ENCODE measurements around the gene CRB1. TPM values are rescaled to one million over a fixed set of nuclear protein-coding genes. Genes with fewer than 3 reads are reported as not detected.
"Not testable (repeated sequence)": the region's sequence is repeated elsewhere in the genome, so short reads cannot be mapped to it uniquely, and the experiment has no call there.

Gene CRB1
- total RNA-seq, 1 donor: under 0.01 TPM

DNA sequence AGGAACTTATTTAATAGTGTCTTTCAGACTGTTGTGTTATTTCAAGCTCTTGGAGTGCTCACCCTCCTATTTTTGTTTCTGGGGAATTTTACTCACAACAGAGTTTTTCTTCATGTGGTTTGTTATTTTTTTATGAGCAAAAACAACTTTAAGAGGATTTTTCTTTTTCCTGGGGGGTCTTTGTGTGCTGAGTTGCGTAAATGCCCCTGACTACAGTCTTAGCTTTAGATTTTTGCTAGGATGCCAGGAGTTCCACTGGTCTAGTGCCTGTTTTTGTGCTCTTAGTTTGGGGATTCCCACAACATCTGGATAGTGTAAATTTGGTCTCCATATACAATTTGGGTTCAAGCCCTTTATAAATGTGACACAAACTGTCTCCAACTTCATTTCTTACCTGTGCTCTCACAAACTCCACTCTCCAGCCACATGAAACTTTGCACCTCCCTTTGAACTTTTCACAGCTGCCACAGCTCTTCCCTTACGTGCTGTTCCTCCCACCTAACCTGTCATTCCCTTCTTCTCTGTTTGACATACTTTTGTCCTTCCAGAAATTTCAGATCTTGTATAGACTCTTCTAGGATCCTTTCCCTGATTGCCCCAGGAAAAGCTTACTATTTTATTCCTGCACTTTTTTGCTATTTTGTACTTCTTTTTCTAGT is 180.2 kb downstream of the CRB1 start:
- DNase-seq (ENCODE audit: low read depth in 2 of 3, low spot score in 2 of 3): no peak

DNA sequence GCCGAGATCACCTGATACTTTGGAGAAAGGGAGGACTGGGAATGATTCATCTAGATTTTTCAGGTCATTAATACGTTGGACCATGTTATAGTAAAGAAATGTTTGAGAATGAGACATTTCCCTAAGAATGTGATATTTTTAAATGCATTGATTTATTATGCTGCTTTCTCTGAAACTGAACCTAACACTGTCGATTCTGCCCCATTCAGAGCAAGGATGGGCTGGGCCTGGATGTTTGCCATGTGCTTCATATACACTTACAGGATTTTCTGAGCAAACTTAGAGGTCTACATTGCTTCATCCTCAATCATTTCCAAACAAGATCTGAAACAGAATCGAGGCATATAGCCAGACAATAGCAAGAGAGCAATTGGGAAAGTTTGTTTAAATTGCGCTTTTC is 183.3 kb downstream of the CRB1 start:
- no peak for DNase-seq (ENCODE audit: low read depth in 2 of 3, low spot score in 2 of 3)

DNA sequence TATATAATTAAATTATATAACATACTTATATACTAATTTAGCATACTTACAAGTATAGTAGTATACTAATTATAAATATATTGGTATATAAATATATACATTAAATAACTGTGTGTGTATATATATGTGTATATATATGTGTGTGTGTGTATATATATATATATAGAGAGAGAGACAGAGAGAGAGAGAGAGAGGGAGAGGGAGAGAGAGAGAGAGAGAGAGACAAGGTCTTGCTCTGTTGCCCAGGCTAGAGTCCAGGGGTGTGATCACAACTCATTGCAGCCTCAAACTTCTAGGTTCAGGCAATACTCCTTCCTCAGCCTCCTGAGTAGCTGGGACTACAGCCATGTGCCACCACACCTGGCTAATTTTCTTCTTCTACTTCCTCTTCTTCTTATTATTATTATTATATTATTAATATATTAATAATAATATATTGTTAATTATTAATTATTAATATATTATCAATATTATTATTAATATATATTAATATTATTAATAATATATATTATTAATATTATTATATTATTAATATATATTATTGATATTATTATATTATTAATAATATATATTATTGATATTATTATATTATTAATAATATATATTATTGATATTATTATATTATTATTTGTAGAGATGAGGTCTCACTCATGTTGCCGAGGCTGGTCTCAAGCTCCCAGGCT is 185.5 kb downstream of the CRB1 start:
- no peak for DNase-seq (ENCODE audit: low read depth in 2 of 3, low spot score in 2 of 3)

DNA sequence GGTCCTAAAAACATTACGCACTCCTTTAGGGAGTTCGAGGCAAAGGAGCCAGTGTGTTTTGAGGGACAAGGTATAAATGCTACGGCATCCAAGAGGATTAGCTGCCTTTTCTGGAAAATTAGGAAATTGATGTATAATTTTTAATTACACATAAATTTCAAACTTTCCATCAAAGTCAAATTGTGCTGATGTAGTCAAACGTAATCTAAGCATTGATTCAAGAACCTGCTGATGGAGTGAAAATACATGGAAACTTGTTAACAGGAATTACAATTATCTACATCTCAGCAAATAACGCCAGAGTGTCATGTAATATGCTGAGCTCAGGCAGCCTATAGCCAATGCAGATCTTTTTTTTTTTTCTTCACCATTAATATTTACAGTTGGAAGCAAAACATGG is 194.5 kb downstream of the CRB1 start:
- no peak for DNase-seq (ENCODE audit: low read depth in 2 of 3, low spot score in 2 of 3)

DNA sequence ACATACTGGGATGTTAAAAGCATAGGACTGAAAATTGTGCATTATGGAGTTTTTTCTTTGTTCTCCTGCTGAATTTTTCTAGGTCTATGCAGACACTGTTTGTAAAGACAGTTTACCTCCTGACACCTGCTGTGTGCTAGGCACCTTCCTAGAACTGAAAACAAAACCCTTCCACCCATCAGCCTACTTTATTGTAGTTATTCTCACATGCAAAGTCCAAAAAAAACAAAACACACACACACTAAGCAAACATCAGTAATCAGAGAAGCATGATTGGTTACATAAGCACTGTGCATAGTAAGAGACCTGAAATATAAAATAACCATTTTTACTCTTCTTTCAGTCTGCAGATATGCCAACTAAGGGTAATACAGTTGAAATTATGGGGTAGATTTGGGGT is 195.1 kb downstream of the CRB1 start:
- DNase-seq (ENCODE audit: low read depth in 2 of 3, low spot score in 2 of 3): no peak

DNA sequence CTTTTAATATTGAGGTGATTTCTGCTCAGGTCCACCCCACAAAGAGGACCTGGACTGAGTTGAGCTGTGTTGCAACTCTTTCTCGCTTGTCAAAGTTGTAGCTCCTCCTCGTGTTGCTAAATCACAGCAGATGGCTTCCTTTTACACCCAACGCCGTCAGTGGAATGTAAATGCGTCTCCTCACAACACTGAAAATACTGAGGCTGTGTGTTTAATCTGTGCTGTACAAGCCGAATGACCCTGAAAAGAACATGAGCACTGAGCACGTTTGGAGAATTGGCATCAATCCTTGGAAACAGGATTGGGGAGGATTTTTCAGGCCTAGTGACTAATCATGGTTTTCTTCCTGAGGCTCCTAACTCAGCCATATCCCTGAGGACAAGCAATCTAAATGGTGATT is 196.0 kb downstream of the CRB1 start:
- DNase-seq (ENCODE audit: low read depth in 2 of 3, low spot score in 2 of 3): no peak

DNA sequence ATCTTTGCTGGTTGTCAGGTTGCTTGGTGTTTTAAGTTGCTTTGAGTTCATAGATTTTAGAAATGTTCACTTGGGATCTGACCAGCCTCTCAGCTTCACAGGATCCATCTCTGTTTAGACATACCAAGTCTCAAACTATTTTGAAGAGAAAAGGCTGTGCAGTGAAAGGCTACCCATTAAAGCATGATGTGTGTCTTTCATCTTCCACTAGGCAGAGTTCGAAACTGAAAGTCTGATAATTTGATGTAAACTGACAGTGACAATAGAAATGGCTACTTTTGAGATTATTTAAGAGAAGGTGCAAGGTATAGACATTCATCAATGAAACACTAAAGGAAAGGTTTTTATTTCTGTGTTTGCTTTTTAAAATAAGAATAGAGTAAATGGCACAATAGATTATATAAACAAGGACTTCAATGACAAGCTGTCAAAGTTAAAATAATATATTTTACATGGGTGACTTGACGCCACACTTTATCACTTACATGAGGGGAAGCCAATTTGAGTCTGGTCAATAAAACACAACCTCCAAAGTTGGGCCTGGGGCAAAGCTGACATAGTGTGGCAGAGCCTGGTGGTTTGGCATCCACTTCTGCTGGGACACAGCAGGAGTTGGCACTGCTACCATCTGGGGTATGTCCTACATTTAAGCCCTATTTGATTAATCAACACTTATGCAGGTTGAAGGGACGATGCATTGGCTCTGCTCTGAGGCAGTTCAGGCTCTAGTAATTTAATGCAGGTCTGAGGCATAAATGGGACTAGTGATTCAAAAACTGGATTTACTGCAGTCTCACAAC is 197.7 kb downstream of the CRB1 start:
- DNase-seq (ENCODE audit: low read depth in 2 of 3, low spot score in 2 of 3): no peak

DNA sequence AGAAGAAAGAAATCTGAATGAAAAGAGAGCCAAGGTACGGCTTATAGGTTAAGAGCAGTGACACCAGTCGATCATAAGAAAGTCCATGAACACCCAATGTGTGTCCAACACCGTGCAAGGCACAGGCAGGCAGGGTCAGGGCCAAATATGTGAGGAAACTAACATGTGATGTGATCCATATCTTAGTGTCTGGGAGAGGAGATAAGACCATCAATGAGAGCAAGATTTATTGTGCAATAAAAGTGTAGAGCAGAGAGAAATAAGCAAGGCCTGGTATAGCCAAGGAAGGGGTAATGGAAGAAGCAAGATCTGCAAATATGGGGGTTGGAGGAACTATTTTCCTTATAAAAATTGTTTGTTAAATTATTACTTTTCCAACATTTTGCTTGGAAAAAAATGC is 198.8 kb downstream of the CRB1 start:
- peak in 1 of 3 donors; percentile 34 for DNase-seq (ENCODE audit: low read depth in 2 of 3, low spot score in 2 of 3)

DNA sequence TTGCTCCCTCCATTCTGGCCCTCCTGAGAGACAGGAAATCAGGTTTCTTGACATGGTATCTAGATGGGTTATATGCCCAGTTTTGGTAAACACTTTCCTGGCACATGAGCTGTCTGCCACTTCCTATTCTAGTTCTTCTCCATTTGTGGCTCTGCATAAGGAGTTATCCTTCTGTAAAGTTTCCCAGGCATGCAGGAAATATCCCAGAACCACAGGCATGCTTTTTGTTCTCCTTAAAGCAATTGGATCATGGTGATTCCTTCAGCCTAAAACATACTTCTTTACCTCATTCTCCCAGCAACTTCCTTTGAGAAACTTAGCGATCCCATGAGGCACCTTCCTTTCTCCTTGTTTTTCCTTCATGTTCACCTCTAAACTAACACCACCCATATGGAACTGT is 199.8 kb downstream of the CRB1 start:
- DNase-seq (ENCODE audit: low read depth in 2 of 3, low spot score in 2 of 3): no peak

DNA sequence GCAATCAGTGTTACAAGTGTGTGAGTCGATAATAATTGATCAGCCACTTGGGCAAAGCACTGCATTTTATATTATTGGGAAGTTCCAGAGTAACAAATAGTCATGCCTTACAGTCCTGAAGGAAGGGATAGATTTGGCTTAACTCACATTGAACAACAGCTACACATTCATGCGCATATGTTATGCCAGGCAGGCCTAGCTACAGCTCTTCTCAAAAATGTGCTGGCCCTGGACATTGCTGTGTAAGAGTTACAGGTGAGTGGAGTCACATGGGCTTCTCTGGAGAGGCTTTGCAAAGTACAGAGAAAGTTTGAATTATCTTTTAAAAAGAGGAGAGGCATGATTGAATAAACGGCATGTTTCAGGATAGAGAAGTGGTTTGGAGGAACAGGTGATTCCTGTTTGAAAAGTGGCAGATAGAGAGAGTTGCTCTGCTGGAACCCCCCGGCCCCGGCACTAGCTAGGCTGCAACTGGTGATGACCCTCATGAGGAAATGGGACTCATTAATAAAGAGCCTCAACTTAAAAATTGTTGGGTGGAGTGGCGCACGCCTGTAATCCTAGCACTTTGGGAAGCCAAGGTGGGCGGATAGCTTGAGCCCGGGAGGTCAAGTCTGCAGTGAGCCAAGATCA is 200.6 kb downstream of the CRB1 start:
- peak in 2 of 3 donors; percentile 51 to 84 for DNase-seq (ENCODE audit: low read depth in 2 of 3, low spot score in 2 of 3)

DNA sequence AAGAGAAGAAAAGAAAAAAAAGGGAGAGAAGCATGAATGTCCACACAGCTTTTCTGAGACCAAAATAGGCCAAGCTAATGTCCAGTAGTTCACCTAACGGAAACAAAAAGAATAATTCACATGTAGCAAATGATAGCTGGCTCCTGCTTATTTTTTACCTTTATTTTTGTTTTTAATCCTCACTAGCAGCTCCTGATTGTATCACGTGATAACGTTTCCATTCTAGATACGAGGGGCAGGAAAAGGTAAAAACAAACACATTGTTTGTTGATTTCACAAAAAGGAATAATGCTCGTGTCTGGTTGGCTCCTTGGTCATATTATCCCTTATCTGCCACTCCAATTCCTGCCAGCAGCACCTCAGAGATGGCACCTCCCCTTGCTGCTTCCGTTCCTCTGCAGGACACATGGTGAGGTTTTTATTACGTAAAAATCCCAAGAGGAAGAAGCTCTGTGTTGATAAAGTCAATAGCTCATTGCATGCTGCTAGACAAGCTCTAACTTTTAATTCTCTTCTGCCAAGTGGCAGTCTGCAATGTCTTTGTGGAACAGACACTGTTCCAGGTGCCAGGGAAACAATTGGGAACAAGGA is 201.7 kb downstream of the CRB1 start:
- peak in 2 of 3 donors; percentile 36 to 74 for DNase-seq (ENCODE audit: low read depth in 2 of 3, low spot score in 2 of 3)

DNA sequence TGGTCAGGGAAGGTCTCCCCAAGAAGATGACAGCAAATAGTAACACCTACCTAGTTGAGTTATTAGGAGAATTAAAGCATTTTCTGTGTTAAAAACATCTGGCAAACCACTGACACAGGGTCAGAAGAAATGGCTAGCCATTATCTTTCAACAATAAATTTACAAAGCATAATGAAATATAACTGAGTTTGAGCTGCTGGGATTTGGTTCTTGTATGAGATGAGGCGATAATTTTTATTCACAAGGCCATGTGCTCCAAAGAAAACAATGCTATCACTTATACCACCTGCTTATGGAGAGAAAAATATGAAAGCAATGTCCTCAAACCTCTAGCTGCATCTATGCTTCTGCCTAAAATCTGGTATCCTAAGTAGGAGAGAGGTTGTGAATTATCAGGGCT is 202.3 kb downstream of the CRB1 start:
- DNase-seq (ENCODE audit: low read depth in 2 of 3, low spot score in 2 of 3): no peak

DNA sequence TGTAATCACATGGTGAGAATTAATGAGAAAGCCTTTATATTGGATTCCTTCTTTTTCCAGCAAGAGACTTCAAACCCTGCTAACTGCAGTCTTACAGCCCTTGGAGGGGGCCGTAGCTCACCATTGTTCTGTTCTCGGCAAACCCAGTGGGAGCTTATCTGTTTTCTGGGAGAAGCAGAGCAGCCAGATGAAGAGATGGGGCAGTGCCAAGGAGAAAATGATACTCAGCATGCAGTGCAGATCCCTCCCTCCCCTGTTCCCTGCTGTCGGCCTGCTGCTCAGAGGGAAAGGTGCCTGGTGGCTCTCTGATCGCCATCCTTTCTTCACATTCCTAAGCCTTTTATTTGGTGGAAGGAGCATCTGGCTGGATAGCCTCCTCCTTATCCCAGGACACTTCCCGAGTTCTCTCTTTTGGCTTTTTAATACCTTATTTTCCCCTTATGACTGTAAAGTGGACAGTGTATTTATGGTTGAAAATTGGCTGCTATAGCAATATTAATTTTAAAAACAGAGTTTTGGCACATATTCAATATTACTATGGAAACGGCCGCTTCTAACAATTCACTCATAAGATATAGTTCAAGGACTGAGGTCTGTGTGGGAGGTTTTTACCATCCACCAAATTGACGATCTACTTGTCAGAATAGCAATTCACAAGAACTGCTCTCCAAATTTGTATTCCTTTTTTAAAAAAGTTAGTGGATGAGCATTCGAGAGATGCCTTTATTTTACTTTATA is 203.4 kb downstream of the CRB1 start:
- no peak for DNase-seq (ENCODE audit: low read depth in 2 of 3, low spot score in 2 of 3)

DNA sequence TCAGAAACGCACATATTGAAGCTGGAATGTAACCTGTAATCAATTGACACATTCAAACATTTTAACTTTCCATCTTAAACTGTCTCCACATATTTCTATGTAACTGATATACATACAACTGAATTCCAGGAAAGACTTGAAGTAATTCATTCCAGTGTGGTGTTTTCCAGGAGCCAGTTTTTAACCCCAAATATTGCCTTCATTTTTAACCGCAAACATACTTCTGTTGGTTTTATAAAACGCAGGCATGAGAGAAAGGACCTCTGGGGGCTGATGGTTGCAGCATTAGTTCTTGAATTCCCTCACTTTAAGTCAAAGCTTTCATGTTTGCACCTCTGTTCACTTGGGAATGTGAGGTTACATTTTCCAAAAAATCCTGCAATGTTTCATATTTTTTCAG is 204.1 kb downstream of the CRB1 start:
- DNase-seq (ENCODE audit: low read depth in 2 of 3, low spot score in 2 of 3): no peak

DNA sequence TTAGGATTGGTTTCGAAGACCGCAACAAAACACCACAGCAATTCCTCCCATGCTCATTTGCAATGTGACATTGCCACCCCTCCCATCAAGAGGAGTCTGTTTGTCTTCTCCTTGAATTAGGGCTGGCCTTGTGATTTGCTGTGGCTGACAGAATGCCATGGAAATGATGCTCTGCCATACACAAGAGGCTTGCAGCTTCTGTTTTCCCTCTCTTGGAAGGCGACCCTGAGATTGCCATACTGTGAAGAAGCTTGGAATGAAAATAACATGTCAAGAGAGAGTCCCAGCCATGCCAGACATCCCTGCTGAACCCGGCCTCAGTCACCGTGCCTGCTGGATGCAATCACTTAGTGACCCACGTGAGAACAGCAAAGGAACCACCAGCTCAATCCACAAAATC is 212.4 kb downstream of the CRB1 start:
- DNase-seq (ENCODE audit: low read depth in 2 of 3, low spot score in 2 of 3): no peak

DNA sequence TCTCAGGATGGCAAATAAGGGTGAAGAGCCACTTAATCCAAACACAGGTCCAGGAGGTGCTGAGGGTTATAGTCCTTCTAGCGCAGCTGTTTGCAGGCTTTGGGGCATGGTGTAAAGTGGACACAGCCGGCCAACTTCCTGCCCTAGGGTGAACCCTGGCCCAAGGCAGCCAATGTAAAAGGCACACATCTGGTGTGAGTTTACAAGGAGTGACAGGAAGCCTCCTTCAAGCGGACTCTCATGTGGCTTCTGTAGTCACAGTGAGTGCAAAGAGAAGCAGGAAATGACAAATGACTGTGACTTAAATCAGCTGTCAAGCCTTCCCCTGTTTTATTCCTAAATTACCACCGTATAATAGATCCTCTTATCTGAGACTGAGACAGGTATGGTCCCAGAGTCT is 213.0 kb downstream of the CRB1 start:
- DNase-seq (ENCODE audit: low read depth in 2 of 3, low spot score in 2 of 3): peak in 1 of 3 donors; percentile 47

DNA sequence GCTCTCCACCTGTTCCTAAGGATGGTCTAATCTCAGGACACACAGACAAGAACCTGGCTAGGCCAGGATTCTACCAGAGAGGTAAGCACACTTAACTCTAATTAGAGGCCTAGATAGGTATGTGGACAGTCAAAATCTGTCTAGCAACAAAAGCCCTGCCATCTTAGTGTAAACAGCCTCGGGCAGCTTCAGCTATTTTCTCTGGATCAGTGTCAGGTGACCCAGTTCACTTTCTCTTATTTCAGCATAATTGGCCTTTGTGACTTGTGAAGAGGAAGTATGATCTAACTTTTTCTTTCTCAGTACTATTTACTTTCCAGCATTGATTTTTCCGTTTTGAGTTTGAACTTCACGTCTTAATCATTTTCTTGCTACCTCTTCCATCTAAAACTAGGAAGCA is 217.7 kb downstream of the CRB1 start:
- DNase-seq (ENCODE audit: low read depth in 2 of 3, low spot score in 2 of 3): no peak

DNA sequence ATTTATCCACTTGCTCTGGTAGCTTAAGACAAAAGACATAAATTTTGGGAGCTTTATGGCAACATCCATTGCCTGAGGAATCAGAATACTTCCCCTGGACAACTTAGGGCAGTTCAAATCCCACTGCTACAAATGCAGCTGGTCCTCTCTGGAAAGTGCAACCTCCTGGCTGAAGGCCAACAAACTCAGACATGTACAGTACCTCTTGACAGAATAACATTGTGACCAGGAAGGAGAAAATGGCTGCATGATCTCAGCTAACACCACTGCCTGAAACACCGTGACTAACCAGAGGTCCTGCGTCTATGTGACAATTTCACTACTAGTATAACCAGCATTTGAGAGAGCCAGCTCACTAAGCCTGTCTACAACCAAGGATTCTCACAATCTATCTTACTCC is 218.9 kb downstream of the CRB1 start:
- peak in 1 of 3 donors; percentile 46 for DNase-seq (ENCODE audit: low read depth in 2 of 3, low spot score in 2 of 3)

DNA sequence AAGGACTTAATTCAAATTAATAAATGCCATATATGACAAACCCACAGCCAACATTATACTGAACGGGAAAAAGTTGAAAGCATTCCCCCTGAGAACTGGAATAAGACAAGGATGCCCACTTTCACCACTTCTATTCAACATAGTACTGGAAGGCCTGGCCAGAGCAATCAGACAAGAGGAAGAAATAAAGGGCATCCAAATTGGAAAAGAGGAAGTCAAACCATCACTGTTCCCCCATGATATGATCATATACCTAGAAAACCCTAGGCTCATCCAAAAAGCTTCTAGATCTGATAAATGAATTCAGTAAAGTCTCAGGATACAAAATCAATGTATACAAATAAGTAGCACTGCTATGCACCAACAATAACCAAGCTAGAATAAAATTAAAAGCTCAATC is 223.5 kb downstream of the CRB1 start:
- not testable (repeated sequence) for DNase-seq (ENCODE audit: low read depth in 2 of 3, low spot score in 2 of 3)

DNA sequence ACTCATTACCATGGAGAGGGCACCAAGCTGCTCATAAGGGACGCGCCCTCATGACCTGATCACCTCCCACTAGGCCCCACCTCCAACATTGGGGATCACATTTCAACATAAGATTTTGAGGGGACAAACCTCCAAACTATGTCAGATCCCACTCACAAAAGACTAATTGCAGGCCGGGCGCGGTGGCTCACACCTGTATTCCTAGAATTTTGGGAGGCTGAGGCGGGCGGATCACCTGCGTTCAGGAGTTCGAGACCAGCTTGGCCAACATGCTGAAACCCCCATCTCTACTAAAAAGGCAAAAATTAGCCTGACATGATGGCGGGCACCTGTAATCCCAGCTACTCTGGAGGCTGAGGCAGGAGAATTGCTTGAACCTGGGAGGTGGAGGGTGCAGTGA is 228.7 kb downstream of the CRB1 start:
- DNase-seq (ENCODE audit: low read depth in 2 of 3, low spot score in 2 of 3): no peak
